ENCODE measurements around the gene INPP5B.
A peak's percentile ranks its signal among the peaks of the same experiment; 100 is the strongest.

Gene INPP5B

DNA sequence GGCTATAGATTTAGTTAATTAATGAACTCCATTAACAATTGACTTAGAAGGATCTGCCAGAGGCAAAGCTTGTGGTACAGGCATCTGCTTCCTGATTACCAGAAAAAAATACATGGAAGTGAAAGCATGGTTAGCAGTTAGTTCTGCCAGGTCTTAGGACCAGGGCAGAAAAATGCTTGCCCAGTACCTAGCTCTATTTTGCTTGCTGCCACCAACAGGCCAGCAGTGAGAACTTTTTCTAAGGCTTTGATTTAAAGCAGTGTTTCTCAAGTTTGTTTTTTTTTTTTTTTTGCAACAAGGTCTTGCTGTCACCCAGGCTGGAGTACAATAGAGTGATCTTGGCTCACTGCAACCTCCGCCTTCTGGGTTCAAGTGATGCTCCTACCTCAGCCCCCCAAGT, 71.0 kb downstream of the INPP5B start:
- DNase-seq (ENCODE audit: low read depth in 1 of 2, low spot score in 1 of 2), result no peak

DNA sequence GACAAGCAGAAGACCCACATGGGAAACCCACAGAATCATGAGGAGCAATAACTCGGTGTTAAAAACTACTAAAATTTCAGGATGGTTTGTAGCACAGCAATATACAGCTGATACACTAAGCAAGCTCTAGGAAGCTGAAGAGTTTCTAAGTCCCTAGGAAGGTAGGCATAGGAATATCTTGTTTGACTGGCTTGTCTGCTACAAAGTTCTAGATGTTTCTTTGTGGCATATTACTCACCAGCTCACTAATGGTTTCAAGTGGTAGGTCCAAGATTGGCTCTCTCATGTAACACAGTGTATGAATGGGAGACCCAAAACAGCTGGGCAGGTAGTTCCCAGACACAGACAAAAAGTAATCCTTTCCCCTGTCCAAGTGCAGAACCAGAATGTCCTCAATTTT, 74.2 kb downstream of the INPP5B start:
- no peak for DNase-seq (ENCODE audit: low read depth in 1 of 2, low spot score in 1 of 2)

DNA sequence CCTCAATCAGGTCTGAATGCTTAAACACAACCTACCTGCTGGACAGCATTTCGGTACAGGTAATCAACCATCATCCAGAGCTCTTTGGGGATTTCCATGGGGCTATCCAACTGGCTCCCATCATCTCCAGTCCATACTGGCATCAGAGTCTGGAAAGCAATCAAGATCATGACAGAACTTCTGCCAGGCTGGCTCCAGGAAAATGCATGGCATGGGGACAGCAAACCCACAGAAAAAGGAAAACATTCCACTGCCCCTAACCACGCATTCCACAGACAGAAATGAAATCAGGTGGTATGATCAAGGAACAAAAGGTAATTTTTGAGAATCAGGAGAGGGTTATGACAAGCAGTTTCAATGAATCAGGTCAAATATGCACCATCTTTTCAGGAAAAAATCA, 78.4 kb downstream of the INPP5B start:
- no peak for DNase-seq (ENCODE audit: low read depth in 1 of 2, low spot score in 1 of 2)

DNA sequence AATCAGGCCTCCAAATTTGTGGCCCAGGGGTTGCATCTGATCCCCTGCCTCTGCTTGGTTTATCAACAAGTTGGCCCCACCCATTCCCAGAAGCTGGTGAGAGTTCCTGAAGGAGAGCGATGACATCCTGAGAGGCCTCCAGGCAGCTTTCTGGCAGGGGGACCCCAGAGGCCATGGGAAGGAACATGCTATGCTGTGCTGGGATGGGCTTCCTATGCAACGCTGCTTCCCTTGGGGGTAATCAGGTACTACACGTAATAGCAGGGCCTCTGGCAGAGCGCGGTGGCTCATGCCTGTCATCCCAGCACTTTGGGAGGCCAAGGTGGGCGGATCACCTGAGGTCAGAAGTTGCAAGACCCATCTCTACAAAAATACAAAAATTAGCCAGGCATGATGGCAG, 79.1 kb downstream of the INPP5B start:
- DNase-seq (ENCODE audit: low read depth in 1 of 2, low spot score in 1 of 2), result no peak

DNA sequence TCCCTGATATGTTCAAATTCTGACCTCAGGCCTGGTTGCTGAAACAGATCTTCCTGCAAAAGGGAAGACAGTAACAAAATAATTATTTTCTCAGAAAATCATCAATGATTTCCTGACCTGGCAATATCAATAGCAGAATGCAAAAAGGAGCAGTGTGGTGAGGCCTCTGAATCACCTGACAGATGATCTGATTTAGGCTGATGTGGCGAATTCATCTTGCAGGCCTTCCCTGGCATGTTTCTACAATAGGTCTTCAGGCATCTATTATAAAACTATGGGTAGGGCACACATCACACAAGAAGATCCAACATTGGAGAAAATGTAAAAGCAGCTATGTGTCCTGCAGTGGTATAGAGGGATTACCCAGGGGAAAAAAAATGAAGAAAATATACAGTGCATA, 80.4 kb downstream of the INPP5B start:
- DNase-seq (ENCODE audit: low read depth in 1 of 2, low spot score in 1 of 2), result no peak

DNA sequence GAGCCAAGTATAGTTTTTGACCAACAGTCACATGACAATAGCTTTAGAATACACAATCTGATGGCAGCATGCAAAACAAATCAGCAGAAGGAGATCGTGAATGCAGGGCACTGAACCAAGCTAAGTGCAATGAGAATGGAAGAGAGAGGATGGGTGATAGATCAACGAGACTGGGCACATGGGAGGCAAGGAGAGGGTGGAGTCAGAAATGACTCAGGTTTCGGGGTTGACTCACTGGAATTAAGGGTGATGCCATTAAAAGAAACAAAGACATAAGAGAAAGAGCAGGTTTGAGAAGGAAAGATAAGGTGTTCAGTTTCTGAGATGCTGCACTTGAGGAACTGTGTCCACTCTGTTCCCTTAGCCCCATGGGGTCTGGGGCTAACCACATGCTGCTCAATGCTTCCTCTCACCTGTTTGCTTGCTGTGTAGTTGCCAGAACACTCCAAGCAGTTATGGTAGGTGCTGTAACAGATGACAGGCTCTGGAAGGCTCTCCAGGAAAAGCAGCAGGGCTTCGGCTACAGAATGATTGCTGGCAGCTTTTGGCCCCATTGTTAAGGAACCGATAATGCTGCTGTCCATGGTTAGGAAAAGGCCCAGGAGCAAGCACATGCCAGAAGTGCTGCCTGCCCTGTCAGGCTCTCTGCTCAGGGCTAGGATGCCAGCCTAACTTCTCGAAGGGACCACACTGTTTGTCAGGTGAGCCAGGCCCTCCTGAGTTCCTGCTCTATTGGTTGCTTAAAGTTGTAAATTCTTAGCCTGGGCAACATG, 81.3 kb downstream of the INPP5B start:
- DNase-seq (ENCODE audit: low read depth in 1 of 2, low spot score in 1 of 2), result no peak

DNA sequence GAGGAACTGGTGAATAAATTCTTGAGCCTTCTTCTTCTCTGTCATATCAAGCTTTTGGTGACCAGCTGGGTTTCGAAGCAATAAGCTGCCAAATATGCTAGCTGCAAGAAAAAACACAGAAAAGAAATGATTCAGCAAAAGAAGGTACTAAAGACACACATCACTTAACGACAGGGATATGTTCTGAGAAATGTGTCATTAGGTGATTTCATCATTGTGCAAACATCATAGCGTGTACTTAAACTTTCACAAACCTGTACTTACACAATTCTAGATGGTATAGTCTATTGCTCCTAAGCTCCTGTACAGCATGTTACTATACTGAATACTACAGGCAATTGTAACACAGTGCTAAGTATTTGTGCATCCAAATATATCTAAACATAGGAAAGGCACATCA, 84.5 kb downstream of the INPP5B start:
- no peak for DNase-seq (ENCODE audit: low read depth in 1 of 2, low spot score in 1 of 2)

DNA sequence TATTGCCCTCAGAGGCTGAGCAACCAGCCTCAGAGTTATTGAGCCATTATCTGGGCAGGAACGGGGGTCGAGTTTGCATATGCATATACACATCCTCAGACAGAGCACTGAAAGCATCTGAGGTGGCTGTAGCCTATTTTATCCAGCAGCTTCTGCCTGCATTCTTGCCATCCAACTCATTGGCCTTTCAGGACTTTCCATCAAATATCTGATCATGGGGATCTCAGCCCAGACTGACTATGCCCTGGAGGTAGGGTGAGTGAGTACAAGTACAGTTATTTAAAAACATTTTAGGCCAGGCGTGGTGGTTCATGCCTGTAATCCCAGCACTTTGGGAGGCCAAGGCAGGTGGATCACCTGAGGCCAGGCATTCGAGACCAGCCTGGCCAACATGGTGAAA, 85.7 kb downstream of the INPP5B start:
- no peak for DNase-seq (ENCODE audit: low read depth in 1 of 2, low spot score in 1 of 2)

DNA sequence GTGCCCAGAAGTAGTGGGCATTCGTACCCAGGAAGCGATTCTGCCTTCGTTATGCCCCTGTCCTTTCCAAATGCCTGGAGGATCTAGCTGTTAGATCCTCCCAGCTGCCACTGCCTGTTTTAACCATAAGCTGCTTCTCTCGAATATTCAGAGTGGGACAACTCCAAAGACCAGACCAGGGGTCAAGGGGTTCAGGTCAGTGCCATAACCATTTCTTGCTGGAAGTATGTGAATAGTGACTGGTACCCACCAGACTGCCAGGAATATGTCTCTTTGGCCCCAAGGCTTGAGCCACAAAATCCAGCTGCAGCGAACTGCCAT, 86.5 kb downstream of the INPP5B start:
- DNase-seq (ENCODE audit: low read depth in 1 of 2, low spot score in 1 of 2), result no peak

DNA sequence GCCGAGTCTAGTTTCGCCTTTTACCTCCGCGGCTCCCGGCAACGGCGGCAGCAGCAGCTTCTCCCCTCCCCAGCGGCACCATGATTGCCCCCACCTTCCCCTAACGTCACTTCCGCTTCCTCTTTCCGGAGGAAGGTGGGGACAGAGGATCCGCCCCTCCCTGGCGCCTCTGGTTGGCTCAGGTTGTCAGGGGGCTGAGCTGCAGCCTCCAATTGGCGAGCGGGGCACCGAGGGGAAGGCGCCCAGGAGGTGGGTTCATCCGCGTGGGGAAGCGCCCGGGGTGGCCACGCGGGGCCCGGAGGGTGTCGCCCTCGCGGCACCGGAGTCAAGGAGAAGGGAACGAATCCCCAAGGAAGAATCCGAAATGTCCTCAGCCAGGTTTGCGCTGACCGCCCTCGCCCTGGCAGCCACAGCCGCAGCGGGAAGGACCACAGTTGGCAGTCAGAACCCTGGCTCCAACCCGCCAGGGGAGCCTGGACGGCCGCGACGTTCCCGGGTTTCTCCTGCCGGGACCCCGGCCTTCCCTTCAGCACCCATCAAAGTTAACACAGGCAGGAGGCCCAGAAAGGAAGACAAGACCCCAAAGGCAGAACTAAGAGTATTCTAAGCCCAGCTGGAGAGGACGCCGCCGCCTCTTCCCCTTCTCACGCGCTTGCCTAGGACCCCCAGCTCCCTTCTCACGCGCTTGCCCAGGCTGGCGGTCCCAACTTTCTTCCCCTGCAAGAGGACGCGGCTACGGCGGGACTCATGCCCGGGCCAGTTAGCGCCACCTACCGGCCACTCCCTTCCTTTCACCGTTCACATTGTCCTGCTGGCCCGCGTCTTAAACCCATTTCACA, 87.1 kb downstream of the INPP5B start, which contains the start of gene MTF1:
MTF1 (minus strand) TSS at position 86 of the 839 bp plus-strand sequence. CDS start 1,934 bp downstream, outside the sequence.
- DNase-seq (ENCODE audit: low read depth in 1 of 2, low spot score in 1 of 2), result peak; percentile 91 to 92

DNA sequence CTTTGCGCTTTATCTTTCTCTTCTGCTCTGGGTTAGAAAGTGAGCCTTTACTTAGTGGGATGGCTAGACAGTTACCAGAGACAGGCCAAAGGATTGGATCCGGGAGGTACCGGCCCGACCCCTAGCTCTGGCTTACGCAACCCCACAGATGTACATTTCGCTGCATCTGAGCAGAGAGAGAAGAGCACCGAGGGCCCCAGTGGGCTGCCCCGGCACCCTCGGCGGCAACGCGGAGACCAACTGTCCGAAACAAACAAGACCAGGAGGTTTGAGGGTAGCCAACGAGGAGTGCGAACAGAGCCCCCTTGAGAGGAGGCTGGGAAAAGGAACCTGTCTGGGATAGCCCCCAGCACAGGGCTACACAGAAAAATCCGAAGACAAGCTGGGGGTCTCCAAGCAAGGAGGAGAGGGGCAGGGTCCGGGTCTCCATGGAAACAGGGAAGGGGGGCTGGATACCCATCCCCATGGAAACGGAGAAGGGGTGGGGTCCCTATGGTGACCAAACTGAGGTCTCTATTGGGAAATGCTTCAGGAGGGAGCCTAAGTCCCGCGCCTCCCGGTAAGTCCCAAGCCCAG, 87.8 kb downstream of the INPP5B start:
- no peak for DNase-seq (ENCODE audit: low read depth in 1 of 2, low spot score in 1 of 2)

DNA sequence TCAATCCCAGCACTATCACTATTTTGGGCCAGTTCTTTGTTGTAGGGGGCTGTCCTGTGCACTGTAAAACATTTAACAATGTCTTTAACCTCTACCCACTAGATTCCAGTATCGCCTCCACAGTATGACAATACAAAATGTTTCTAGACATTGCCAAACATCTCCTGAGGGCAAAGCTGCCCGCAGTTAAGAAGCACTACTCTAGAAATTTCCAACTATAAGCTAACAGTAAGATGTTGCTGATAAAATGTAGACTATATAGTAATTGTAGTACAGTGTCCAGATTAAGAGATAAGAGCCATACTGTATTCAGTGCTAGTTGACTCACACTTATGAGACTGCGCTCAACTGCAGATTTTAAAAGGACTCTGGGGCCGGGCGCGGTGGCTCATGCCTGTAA, 92.4 kb downstream of the INPP5B start:
- no peak for DNase-seq (ENCODE audit: low read depth in 1 of 2, low spot score in 1 of 2)

DNA sequence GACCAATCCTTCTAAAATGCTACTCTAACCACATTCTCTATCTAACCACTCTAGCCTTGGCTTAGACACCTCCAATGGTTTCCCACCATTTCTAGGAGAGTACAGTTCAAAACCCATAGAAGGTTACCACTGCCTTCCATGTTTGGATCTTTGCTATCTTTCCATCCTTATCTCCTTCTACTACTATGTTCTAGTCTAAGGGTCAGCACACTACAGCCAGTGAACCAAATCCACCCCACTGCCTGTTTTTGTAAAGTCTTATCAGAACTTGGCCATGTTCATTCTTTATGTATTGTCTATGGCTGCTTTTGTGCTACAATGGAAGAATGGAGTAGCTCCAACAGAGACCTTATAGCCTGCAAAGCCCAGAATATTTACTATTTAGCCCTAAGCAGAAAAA, 93.7 kb downstream of the INPP5B start:
- no peak for DNase-seq (ENCODE audit: low read depth in 1 of 2, low spot score in 1 of 2)

DNA sequence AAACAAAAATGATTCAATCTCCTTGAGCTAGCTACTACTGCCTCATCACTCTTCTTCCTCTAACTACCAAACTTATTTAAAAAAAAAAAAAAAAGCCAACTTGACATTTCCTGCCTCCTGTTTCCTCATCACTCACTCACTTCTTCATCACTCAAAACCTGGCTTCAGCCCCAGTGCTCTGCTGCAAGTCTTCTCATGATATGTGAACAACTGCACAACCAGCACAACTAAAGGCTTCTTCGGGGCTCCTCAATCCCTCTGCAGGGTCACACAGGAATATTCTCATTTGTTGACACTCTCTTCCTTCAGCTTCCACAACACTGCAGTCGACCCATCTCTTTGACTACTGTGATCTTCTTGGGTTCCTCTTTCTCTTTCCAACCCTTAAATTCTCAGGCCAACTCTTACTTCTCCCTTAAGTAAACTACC, 95.1 kb downstream of the INPP5B start:
- DNase-seq (ENCODE audit: low read depth in 1 of 2, low spot score in 1 of 2), result no peak

DNA sequence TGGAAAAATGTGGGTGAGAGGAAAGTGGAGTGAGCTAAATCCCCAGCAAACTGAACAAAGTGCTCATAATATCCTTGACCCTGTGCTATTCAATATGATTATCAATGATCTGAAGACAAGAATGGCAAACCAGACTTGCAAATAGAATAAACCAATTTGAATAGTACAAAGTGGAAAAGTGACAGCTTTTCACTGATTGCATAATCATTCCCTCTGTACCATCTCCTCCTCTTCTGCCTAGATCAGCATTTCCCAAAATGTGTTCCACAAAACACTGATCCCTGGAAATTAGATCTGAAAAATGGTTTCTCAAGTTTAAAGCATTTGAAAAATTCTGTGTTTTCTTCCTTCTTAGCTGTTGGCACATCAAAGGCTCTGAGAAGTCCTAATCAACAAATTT, 95.6 kb downstream of the INPP5B start:
- DNase-seq (ENCODE audit: low read depth in 1 of 2, low spot score in 1 of 2), result no peak

DNA sequence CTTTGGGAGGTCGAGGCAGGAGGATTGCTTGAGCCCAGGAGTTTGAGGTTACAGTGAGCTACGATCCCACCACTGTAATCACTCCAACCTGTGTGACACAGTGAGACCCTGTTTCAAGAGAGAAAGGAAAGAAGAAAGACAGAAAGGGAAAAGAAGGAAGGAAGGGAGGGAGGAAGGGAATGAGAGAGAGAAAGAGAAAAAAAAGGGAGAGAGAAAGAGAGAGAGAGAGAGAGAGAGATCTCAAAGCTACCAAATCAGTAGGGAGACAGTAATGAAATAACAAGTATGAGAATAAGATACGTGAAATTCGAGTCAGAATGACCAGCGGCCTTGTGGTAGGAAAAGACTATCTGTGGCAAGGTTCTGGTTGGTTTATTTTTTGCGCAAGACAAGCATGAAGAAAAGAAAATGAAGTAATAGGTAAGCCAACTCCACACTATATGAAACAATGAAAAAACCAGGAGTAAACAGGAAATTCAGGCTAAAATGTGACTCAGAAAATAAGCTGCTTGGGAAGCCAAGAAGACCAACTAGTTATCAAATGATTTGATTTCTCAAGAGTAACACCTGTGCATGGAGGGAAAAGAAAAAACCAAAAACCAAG, 96.4 kb downstream of the INPP5B start:
- no peak for DNase-seq (ENCODE audit: low read depth in 1 of 2, low spot score in 1 of 2)

DNA sequence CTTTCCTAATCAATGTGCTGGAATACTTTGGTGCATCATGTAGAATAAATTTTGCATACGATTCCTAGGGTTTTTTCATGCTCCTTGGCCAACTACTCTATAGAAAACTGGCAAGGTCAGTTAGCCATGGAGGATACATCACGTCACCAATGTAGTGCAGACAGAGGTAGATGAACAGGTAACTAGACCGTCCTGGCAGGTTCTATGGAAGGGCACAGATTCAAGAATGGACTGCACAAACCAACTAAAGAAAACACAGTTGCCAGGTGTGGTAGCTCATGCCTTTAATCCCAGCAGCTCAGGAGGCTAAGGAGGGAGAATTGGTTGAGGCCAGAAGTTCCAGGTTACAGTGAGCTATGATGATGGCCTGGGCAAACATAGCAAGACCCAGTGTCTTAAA, 97.4 kb downstream of the INPP5B start:
- DNase-seq (ENCODE audit: low read depth in 1 of 2, low spot score in 1 of 2), result no peak

DNA sequence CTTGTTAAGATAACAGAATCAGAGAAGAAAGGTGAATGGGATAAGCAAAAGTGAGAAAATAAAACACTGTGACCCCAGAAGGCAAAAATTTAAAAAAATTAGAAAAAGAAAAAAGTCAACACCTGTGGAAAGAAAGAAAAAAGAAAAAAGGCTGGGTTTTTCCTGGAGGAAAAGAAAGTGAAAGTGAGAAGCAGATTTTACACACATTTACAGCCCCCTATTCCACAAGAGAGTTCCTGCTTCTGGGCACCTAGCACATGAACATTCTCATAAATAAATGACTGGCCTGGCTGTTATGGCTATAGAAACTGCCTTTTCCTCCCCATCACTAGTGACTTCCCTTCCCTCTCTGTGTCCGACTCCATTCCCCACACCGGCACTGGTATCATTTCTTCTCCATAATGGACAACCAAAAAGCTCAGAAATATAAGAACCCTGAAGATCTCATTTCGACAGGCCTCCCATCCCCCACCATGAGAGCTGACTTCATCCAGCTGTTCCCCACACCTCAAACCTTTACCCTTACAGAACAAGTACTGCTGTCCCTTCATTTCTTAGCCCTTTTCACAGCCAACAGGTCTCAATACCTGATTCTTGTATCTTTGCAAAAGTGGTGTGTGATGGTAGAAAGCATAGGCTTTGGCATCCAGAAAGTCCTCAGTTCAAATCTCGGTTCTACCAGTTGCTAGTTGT, 100.1 kb downstream of the INPP5B start:
- no peak for DNase-seq (ENCODE audit: low read depth in 1 of 2, low spot score in 1 of 2)

DNA sequence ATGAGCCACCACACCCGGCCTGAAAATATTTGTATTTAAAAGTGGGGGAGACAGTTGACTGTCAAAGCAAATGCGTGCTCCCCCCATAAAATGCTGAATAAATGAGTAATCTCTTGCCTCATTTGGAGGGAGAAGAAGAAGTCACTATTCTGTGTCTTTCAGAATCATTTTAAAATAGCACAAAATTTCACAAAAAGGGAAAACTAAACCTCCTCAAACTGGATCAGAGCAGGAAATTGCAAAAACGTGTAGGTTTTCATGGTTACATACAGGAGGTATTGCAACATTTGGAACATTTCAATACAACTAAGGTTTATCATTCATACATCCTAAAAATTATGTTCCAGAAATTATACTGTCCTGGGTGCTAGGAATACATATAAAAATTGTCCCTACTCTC, 101.1 kb downstream of the INPP5B start:
- no peak for DNase-seq (ENCODE audit: low read depth in 1 of 2, low spot score in 1 of 2)

DNA sequence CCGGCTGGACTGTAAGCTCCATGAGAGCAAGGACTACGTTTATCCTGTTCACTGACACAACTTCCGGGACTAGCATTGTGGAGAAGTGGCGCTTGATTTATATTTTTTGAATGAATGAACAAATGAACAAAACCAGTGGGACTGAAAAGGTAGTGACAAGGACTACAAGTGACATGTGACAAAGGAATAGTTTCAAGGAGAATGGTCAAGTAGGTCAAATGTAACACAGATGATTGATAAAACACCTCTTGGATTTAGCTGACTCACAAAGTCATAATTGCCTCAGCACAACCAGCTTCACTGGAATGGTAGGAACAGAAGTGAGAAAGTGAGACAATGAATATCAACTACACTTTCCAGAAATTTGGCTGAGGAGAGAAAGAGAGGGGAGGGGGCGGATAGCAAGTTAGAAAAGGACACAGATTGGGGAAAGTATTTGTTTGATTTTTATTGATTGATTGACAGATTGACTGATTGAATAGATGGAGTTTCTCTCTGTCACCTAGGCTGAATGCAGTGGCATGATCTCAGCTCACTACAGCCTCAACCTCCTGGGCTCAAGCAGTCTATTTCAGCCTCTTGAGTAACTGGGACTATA, 101.7 kb downstream of the INPP5B start:
- no peak for DNase-seq (ENCODE audit: low read depth in 1 of 2, low spot score in 1 of 2)

DNA sequence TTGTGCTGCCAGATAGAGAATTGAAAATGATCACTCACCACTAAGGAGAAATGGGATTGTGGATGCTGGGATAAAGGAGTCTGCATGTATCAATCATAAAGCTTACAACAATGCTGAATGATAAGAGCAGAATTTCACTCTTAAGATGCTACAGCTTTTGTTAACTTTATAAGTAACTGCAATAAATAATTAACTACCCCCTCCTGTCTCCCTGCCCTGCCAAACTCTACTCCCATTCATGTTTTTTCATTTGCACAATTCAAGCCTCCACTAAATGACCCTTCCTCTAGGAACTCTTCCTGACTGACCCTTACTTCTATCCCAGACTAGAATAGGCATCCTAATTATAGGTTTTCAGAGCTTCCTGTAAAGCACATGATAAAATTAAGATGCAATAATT, 102.3 kb downstream of the INPP5B start:
- DNase-seq (ENCODE audit: low read depth in 1 of 2, low spot score in 1 of 2), result no peak

All from stimulated activated CD4-positive, alpha-beta T cell treated with anti-CD3 and anti-CD28 coated beads, Interleukin-15, amount 100 ng/mL, for 1 hour (primary cell).